SU-DHL-6 (cell line): Measurements from ENCODE around the gene NPC1.

ENCODE experiments used
- CTCF ChIP-seq: fragments of 200-600 bp; sonication (generic); IDR thresholded peaks from one replicate; pipeline ENCODE4 v1.5.1; 2017; ENCODE audit warnings: antibody characterized with exemption, mild to moderate bottlenecking, low read length, moderate library complexity; ENCODE audit not compliant: insufficient read depth, poor library complexity, severe bottlenecking
- EZH2phosphoT487 ChIP-seq: fragments of 200-600 bp; sonication (generic), shearing (Covaris generic); conservative IDR thresholded peaks from 2 replicates; pipeline ENCODE4 v1.6.1; 2018; ENCODE audit warnings: mild to moderate bottlenecking, antibody characterized with exemption, low read length, moderate library complexity, mixed read lengths

DNA sequence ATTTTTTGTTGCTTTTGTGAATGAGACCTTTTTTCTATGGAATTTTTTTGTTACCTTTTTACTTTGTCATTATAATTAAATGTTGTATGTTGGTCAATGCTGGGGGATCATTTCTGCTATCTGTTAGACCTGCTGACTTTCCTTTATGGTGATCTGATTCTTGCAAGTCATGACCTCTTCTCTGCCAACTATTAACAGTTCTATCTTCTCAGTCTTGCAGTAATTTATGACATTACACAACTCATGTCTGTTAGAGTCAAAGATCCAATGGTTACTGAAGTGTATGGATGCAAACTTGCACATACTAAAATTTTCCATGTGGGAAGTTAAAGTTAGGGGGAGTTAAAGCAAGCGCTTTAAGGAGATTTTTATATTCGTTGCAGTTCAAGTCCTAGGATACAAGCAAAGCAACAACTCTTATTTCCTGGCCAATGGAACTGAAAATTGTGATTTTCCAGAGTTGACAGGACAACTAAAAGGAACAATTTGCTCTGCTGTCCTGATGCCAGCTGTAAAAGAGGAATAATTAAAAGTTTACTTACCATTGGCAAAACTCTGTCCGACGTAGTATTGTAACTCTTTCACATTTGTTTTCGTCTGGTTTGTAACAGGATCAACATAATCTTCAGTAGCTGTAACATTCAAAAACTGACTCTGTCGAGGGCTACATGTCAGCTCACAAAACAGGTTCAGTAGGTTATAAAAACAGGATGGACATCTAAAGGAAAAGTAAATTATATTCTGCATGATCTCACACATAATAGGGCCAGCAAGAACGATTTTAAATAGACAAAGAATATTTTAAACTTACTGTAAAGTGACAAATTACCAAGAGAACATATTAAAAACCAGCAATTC, 17.8 kb downstream of the NPC1 start:
- no peak for TF ChIP-seq CTCF
- TF ChIP-seq EZH2phosphoT487 = no peak
